HepG2 (cell line): Measurements from ENCODE around the gene CKAP5. TPM values are rescaled to one million over a fixed set of nuclear protein-coding genes. Genes with fewer than 3 reads are reported as not detected.

Experiments used
- BRF2 ChIP-seq: sonication (generic); formaldehyde crosslinking; IDR thresholded peaks from 2 replicates; pipeline ENCODE4 v1.8.1; 2022; ENCODE audit warnings: mild to moderate bottlenecking, missing genetic modification reagents
- EP300 ChIP-seq, 3 experiments: sonication (generic) in 1 of 3; formaldehyde crosslinking in 1 of 3; IDR thresholded peaks; 2 replicates each; pipeline versions ENCODE4 v1.5.1 to v1.6.1; 2011 to 2020; ENCODE audit warnings: low read depth in 2 of 3, low read length in 2 of 3, borderline replicate concordance in 1 of 3, improper control_type of control experiment in 1 of 3, mild to moderate bottlenecking in 1 of 3, missing genetic modification reagents in 1 of 3, moderate library complexity in 1 of 3
- ESRRA ChIP-seq: sonication (generic); formaldehyde crosslinking; IDR thresholded peaks from 2 replicates; pipeline ENCODE4 v1.5.1; 2020; ENCODE audit warnings: mild to moderate bottlenecking, low read depth, missing genetic modification reagents
- FOXO4 ChIP-seq: sonication (generic); formaldehyde crosslinking; conservative IDR thresholded peaks from 2 replicates; pipeline ENCODE4 v1.8.1; 2023; ENCODE audit warnings: missing genetic modification reagents
- FOXP4 ChIP-seq: sonication (generic); formaldehyde crosslinking; IDR thresholded peaks from 2 replicates; pipeline ENCODE4 v1.4.0; 2020; ENCODE audit warnings: missing genetic modification reagents
- MATR3 ChIP-seq: sonication (generic); formaldehyde crosslinking; IDR thresholded peaks from 2 replicates; pipeline ENCODE4 v1.4.0; 2020; ENCODE audit warnings: missing genetic modification reagents
- MED13 ChIP-seq: sonication (generic); formaldehyde crosslinking; IDR thresholded peaks from 2 replicates; pipeline ENCODE4 v1.5.0; 2020; ENCODE audit warnings: missing genetic modification reagents
- MED8 ChIP-seq: sonication (generic); formaldehyde crosslinking; IDR thresholded peaks from 2 replicates; pipeline ENCODE4 v1.8.1; 2023; ENCODE audit warnings: mild to moderate bottlenecking, missing genetic modification reagents; ENCODE audit not compliant: insufficient replicate concordance
- NBN ChIP-seq: fragments of 450-650 bp; conservative IDR thresholded peaks from 2 replicates; pipeline ENCODE4 v1.6.1; 2017
- REL ChIP-seq: sonication (generic); formaldehyde crosslinking; conservative IDR thresholded peaks from 2 replicates; pipeline ENCODE4 v1.8.0; 2022; ENCODE audit warnings: mild to moderate bottlenecking, missing genetic modification reagents, moderate library complexity
- SALL1 ChIP-seq: sonication (generic); formaldehyde crosslinking; IDR thresholded peaks from 2 replicates; pipeline ENCODE4 v1.8.0; 2022; ENCODE audit warnings: mild to moderate bottlenecking, missing genetic modification reagents
- TEAD3 ChIP-seq: optimal IDR thresholded peaks from 2 replicates; pipeline ENCODE3; 2016; ENCODE audit warnings: borderline replicate concordance
- XRCC5 ChIP-seq: fragments of 200-400 bp; formaldehyde crosslinking; optimal IDR thresholded peaks from 2 replicates; pipeline ENCODE3; 2017; ENCODE audit warnings: mild to moderate bottlenecking, low read length
- ZBTB42 ChIP-seq: sonication (generic); formaldehyde crosslinking; IDR thresholded peaks from 2 replicates; pipeline ENCODE4 v1.5.0; 2020; ENCODE audit warnings: mild to moderate bottlenecking, missing genetic modification reagents
- ZNF251 ChIP-seq: sonication (generic); formaldehyde crosslinking; IDR thresholded peaks from 2 replicates; pipeline ENCODE4 v1.9.0; 2021; ENCODE audit warnings: mild to moderate bottlenecking, missing genetic modification reagents
- ZNF546 ChIP-seq: sonication (generic); formaldehyde crosslinking; conservative IDR thresholded peaks from 2 replicates; pipeline ENCODE4 v1.8.1; 2023; ENCODE audit warnings: mild to moderate bottlenecking, missing genetic modification reagents
- ZNF7 ChIP-seq: IDR thresholded peaks from 2 replicates; pipeline ENCODE4 v1.6.1; 2016; ENCODE audit warnings: missing biosample characterization, missing genetic modification reagents
- ZSCAN22 ChIP-seq: sonication (generic); formaldehyde crosslinking; IDR thresholded peaks from 2 replicates; pipeline ENCODE4 v1.4.0; 2020; ENCODE audit warnings: mild to moderate bottlenecking, missing genetic modification reagents
- polyA plus RNA-seq, 8 experiments: library from polyadenylated mRNA; depleted of rRNA in 3 of 8; stranded (reverse) in 7 of 8; unstranded in 1 of 8; fragments of >200 nt; fragmentation: Illumina TruSeq in 4 of 8; extraction: Trizol in 4 of 8; gene quantifications; 2 replicates each; pipeline versions ENCODE4 v1.2.1 to v1.2.3, GENCODE V29; 2011 to 2016; ENCODE audit warnings: low read depth in 4 of 8, missing spikeins in 1 of 8, mixed read lengths in 1 of 8; ENCODE audit not compliant: insufficient read depth in 1 of 8
- total RNA-seq, 5 experiments: library from RNA; depleted of rRNA; stranded (reverse); fragments of >200 nt; fragmentation: Illumina TruSeq; extraction: Trizol; gene quantifications; 2 replicates each; pipeline ENCODE4 v1.2.3, GENCODE V29; 2016; ENCODE audit warnings: low read depth in 1 of 5
- TF ChIP-seq, protein P1 (sequence below): sonication (generic); formaldehyde crosslinking; IDR thresholded peaks from 2 replicates; pipeline ENCODE4 v1.4.0; 2020; ENCODE audit warnings: mild to moderate bottlenecking, low read depth, missing genetic modification reagents
- TF ChIP-seq, protein P2 (sequence below): sonication (generic); formaldehyde crosslinking; IDR thresholded peaks from 2 replicates; pipeline ENCODE4 v1.5.0; 2020; ENCODE audit warnings: mild to moderate bottlenecking, missing genetic modification reagents

CKAP5 gene
- total and polyA plus RNA-seq, 2 of the 13 experiments (the other 11 are each of a cell fraction or from before 2014, with no cell fraction given): 79.2 to 103 TPM

- no peak for TF ChIP-seq ZNF546
- TF ChIP-seq REL: no peak
- TF ChIP-seq MED8: peak; percentile 97
- peak; percentile 79; the same call in 1 of the 2 replicates for TF ChIP-seq ESRRA
- peak in 1 of 2 experiments; percentile 92; a peak in 2 of 4 replicates for TF ChIP-seq EP300 (IDR thresholded peaks at IDR 0.05; ENCODE audit: low read depth in 2 of 2, low read length in 2 of 2)
- peak; percentile 79 for TF ChIP-seq EP300 (CRISPR knock-in tag; IDR thresholded peaks at IDR 0.05; ENCODE audit: borderline replicate concordance)
- TF ChIP-seq ZNF251 (CRISPR knock-in tag): no peak
- peak; percentile 76 for TF ChIP-seq TEAD3 (CRISPR knock-in tag)
- no peak for TF ChIP-seq ZSCAN22 (CRISPR knock-in tag)
- peak; percentile 93 for TF ChIP-seq SALL1 (CRISPR knock-in tag)
- TF ChIP-seq, protein P1, sequence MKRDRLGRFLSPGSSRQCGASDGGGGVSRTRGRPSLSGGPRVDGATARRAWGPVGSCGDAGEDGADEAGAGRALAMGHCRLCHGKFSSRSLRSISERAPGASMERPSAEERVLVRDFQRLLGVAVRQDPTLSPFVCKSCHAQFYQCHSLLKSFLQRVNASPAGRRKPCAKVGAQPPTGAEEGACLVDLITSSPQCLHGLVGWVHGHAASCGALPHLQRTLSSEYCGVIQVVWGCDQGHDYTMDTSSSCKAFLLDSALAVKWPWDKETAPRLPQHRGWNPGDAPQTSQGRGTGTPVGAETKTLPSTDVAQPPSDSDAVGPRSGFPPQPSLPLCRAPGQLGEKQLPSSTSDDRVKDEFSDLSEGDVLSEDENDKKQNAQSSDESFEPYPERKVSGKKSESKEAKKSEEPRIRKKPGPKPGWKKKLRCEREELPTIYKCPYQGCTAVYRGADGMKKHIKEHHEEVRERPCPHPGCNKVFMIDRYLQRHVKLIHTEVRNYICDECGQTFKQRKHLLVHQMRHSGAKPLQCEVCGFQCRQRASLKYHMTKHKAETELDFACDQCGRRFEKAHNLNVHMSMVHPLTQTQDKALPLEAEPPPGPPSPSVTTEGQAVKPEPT (CRISPR knock-in tag): no peak
- TF ChIP-seq MED13 (CRISPR knock-in tag): peak; percentile 86
- TF ChIP-seq, protein P2, sequence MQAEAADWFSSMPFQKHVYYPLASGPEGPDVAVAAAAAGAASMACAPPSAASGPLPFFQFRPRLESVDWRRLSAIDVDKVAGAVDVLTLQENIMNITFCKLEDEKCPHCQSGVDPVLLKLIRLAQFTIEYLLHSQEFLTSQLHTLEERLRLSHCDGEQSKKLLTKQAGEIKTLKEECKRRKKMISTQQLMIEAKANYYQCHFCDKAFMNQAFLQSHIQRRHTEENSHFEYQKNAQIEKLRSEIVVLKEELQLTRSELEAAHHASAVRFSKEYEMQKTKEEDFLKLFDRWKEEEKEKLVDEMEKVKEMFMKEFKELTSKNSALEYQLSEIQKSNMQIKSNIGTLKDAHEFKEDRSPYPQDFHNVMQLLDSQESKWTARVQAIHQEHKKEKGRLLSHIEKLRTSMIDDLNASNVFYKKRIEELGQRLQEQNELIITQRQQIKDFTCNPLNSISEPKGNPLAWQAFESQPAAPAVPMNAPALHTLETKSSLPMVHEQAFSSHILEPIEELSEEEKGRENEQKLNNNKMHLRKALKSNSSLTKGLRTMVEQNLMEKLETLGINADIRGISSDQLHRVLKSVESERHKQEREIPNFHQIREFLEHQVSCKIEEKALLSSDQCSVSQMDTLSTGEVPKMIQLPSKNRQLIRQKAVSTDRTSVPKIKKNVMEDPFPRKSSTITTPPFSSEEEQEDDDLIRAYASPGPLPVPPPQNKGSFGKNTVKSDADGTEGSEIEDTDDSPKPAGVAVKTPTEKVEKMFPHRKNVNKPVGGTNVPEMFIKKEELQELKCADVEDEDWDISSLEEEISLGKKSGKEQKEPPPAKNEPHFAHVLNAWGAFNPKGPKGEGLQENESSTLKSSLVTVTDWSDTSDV (CRISPR knock-in tag): no peak
- TF ChIP-seq FOXO4: no peak
- TF ChIP-seq NBN: no peak
- no peak for TF ChIP-seq MATR3 (CRISPR knock-in tag)
- TF ChIP-seq FOXP4: peak; percentile 86; the same call in 1 of the 2 replicates
- TF ChIP-seq ZNF7 (CRISPR knock-in tag): no peak
- TF ChIP-seq XRCC5: peak; percentile 40
- TF ChIP-seq BRF2: peak; percentile 77
- TF ChIP-seq ZBTB42 (CRISPR knock-in tag): no peak
Measured at GRCh38 chr11:46719048-46719542, 127.0 kb downstream of the CKAP5 start, which contains the start of gene F2 (continued).
